ENCODE results near the gene EPS15. TPM values are rescaled to one million over a fixed set of nuclear protein-coding genes. Genes with fewer than 3 reads are reported as not detected.

The EPS15 gene
- total and polyA plus RNA-seq, 2 donors (not counting 1 experiment from before 2014, with no cell fraction given): 40.3 to 151 TPM

DNA sequence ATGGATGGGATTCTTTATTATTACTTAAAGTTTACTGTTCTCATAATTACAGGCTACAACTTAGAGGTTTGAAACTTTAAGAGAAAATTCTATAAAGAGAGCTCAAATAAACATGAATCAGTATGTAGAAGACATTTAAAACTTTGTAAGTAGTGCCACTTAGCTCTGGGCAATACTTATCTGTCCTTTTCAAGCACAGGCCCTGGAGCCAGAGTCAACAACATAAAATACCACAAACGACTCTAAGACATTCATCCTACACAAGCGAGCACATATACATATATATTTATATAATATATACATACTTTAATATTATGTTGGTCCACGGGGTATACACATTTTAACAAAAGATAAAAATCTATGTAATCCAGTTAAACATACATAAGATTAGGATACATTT lies 164.7 kb downstream of the EPS15 start:
- POLR2A ChIA-PET: no interaction called here
- no peaks in the 10 kb centered on the region for H3K9me3 Mint-ChIP-seq (ENCODE audit: insufficient read depth)
- no peak overlapping the region for H3K9ac ChIP-seq (ENCODE audit: low read length)
- H3K27ac Mint-ChIP-seq: no peak overlapping the region
- H3K9me3 ChIP-seq (ENCODE audit: control extremely low read depth in 1 of 3, control insufficient read depth in 2 of 3, insufficient read depth in 1 of 3, low read length in 2 of 3): no peaks in the 10 kb centered on the region
- CTCF ChIA-PET: no interaction called here
- no peaks in the 10 kb centered on the region for H4K20me1 ChIP-seq (ENCODE audit: control insufficient read depth, insufficient read depth, low read length, poor library complexity, severe bottlenecking)
- H3K4me3 Mint-ChIP-seq: no peak overlapping the region
- no peak overlapping the region for H3K4me2 ChIP-seq (replicated peaks; ENCODE audit: low read depth, low read length, poor library complexity, severe bottlenecking)
- WGBS (ENCODE audit: insufficient coverage): no CpG with 5 or more reads among the region's 3 CpGs
- H3K79me2 ChIP-seq (ENCODE audit: control insufficient read depth, insufficient read depth, low read length): no peaks in the 10 kb centered on the region
- intact Hi-C loops (cut with micrococcal nuclease): no loop called here
- H3K27me3 ChIP-seq (replicated peaks in 1 of 4; ENCODE audit: control extremely low read depth in 1 of 4, control insufficient read depth in 3 of 4, insufficient read depth in 4 of 4, low read length in 3 of 4): no peaks in the 10 kb centered on the region
- no peak for TF ChIP-seq EZH2 (IDR thresholded peaks at IDR 0.05; ENCODE audit: borderline replicate concordance, insufficient read depth, low read depth, low read length, poor library complexity, severe bottlenecking)
- no peak for TF ChIP-seq CTCF (IDR thresholded peaks at IDR 0.05)
- no peak overlapping the region for H3K27ac ChIP-seq (ENCODE audit: low read length in 2 of 2)
- ATAC-seq (ENCODE audit: low read depth): no peak
- H3K27me3 Mint-ChIP-seq: no peaks in the 10 kb centered on the region
- H2AFZ ChIP-seq (ENCODE audit: insufficient read depth, low read depth, low read length, poor library complexity, severe bottlenecking): no peak overlapping the region
- DNase-seq: no peak
- H3K4me1 ChIP-seq (ENCODE audit: control insufficient read depth in 2 of 2, insufficient read depth in 2 of 2, low read length in 2 of 2): no peaks in the 10 kb centered on the region
- no peaks in the 10 kb centered on the region for H3K4me1 Mint-ChIP-seq
- H3K4me3 ChIP-seq (ENCODE audit: control extremely low read depth in 1 of 5, extremely low read depth in 1 of 5, insufficient read depth in 1 of 5, low read depth in 2 of 5, low read length in 4 of 5): no peak overlapping the region
- H3K36me3 ChIP-seq (replicated peaks in 1 of 2; ENCODE audit: control extremely low read depth in 1 of 2, control insufficient read depth in 1 of 2, extremely low read depth in 1 of 2, insufficient read depth in 2 of 2, low read length in 1 of 2): peaks cover 2 to 33% of the 10 kb centered on the region in 2 experiments

DNA sequence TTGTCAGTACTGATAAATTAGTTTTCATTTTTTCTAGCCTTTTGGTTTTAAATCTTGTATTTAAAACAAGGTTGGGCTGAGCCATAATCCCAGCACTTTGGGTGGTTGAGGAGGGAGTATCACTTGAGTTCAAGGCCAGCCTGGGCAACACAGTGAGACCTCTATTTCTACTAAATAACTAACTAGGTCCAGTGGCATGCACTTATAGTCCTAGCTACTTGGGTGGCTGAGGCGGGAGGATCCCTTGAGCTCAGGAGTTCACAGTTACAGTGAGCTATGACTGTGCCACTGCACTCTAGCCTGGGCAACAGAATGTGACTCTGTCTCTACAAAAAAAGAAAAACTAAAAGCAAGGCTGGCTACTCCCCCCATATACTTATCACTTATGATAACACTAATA lies 167.2 kb downstream of the EPS15 start:
- Histone ChIP-seq H3K4me1 (ENCODE audit: control insufficient read depth in 2 of 2, insufficient read depth in 2 of 2, low read length in 2 of 2) (no peaks in the 10 kb centered on the region), H3K9me3 (ENCODE audit: control extremely low read depth in 1 of 3, control insufficient read depth in 2 of 3, insufficient read depth in 1 of 3, low read length in 2 of 3) (no peaks in the 10 kb centered on the region), H3K36me3 (replicated peaks in 1 of 2; ENCODE audit: control extremely low read depth in 1 of 2, control insufficient read depth in 1 of 2, extremely low read depth in 1 of 2, insufficient read depth in 2 of 2, low read length in 1 of 2) (peaks cover 2 to 26% of the 10 kb centered on the region in 2 experiments), H4K20me1 (ENCODE audit: control insufficient read depth, insufficient read depth, low read length, poor library complexity, severe bottlenecking) (no peaks in the 10 kb centered on the region), H3K4me3 (ENCODE audit: control extremely low read depth in 1 of 5, extremely low read depth in 1 of 5, insufficient read depth in 1 of 5, low read depth in 2 of 5, low read length in 4 of 5) (no peak overlapping the region), H2AFZ (ENCODE audit: insufficient read depth, low read depth, low read length, poor library complexity, severe bottlenecking) (no peak overlapping the region), H3K9ac (ENCODE audit: low read length) (no peak overlapping the region), H3K4me2 (replicated peaks; ENCODE audit: low read depth, low read length, poor library complexity, severe bottlenecking) (no peak overlapping the region), H3K27me3 (replicated peaks in 1 of 4; ENCODE audit: control extremely low read depth in 1 of 4, control insufficient read depth in 3 of 4, insufficient read depth in 4 of 4, low read length in 3 of 4) (no peaks in the 10 kb centered on the region), H3K79me2 (ENCODE audit: control insufficient read depth, insufficient read depth, low read length) (no peaks in the 10 kb centered on the region), H3K27ac (ENCODE audit: low read length in 2 of 2) (no peak overlapping the region)
- intact Hi-C loops (cut with micrococcal nuclease): no loop called here
- WGBS (ENCODE audit: insufficient coverage): no CpG with 5 or more reads among the region's 1 CpG
- DNase-seq: no peak
- ChIA-PET POLR2A (no interaction called here), CTCF (no interaction called here)
- TF ChIP-seq EZH2 (IDR thresholded peaks at IDR 0.05; ENCODE audit: borderline replicate concordance, insufficient read depth, low read depth, low read length, poor library complexity, severe bottlenecking) (no peak), CTCF (IDR thresholded peaks at IDR 0.05) (no peak)
- Mint-ChIP-seq H3K27ac (no peak overlapping the region), H3K9me3 (ENCODE audit: insufficient read depth) (no peaks in the 10 kb centered on the region), H3K4me1 (no peaks in the 10 kb centered on the region), H3K4me3 (no peak overlapping the region), H3K27me3 (no peaks in the 10 kb centered on the region)
- ATAC-seq (ENCODE audit: low read depth): no peak

All from B cell (primary cell).